Activated B cell treated with CpG ODN at 0.5 μM for 24 hours (primary cell): ENCODE results near the gene C12orf75. TPM values are rescaled to one million over a fixed set of nuclear protein-coding genes. Genes with fewer than 3 reads are reported as not detected.

ENCODE experiments used
- ATAC-seq: fragments of 200-7000 bp; cut with Tn5 transposase; one replicate; pipeline ENCODE4 v1.10.0; 2021; ENCODE audit warnings: low read depth, mild to moderate bottlenecking, moderate library complexity
- CTCF ChIA-PET: fragments of 350-600 bp; sonication (Branson Sonifier 250); formaldehyde crosslinking; loops from one replicate; lab custom pipeline; 2021; ENCODE audit warnings: antibody characterized with exemption; lab: Charles Lee
- POLR2A ChIA-PET: fragments of 350-600 bp; sonication (Branson Sonifier 250); formaldehyde crosslinking; loops from one replicate; lab custom pipeline; 2021; ENCODE audit warnings: antibody characterized with exemption; lab: Charles Lee
- DNase-seq: peaks from one replicate; pipeline ENCODE4 v3.0.0; 2022
- H3K27ac Mint-ChIP-seq: one replicate; pipeline ENCODE4 v1.8.0; 2020; ENCODE audit warnings: mixed read lengths
- H3K27me3 Mint-ChIP-seq: one replicate; pipeline ENCODE4 v1.8.0; 2021; ENCODE audit warnings: mixed read lengths
- H3K36me3 Mint-ChIP-seq: one replicate; pipeline ENCODE4 v1.8.0; 2021; ENCODE audit warnings: low read depth, mixed read lengths
- H3K4me1 Mint-ChIP-seq: one replicate; pipeline ENCODE4 v1.8.0; 2021; ENCODE audit warnings: mixed read lengths
- H3K4me3 Mint-ChIP-seq: one replicate; pipeline ENCODE4 v1.8.0; 2020; ENCODE audit warnings: mild to moderate bottlenecking, mixed read lengths
- H3K9me3 Mint-ChIP-seq: one replicate; pipeline ENCODE4 v1.8.0; 2020; ENCODE audit warnings: mixed read lengths
- intact Hi-C: fragments of 100-400 bp; cut with micrococcal nuclease; formaldehyde crosslinking; loops from one replicate; pipeline ENCODE4 v1.15.1; 2024
- total RNA-seq: library from RNA; stranded (reverse); gene quantifications from 2 replicates; pipeline ENCODE4 v1.2.3, GENCODE V29; 2022
- TF ChIP-seq, protein P1 (sequence below): fragments of 200-600 bp; IDR thresholded peaks from one replicate; pipeline ENCODE4 v1.8.0; 2022; ENCODE audit warnings: antibody characterized with exemption, mild to moderate bottlenecking

The C12orf75 gene
- total RNA-seq, 1 donor from 2014 or later, result 37.1 TPM

DNA sequence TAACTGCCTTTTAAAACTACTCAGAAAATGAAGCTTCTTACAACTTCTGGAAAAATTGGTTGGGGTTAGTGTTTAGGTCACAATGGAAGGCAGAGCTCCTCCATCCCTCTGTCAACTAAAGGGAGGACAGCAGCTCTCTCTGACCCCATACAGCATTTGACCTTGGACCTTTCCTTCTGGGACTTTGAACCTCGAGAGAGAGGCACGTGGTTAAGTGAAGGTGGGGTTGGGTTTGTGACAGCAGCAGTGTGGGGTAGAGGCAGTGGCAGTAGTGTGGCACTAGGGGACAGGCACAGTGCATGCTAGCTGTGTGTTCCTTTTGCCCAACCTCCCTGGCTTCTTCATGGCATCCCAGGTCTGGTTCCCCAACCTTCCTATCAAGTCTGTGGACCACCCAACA, 9.4 kb upstream of the C12orf75 start:
- no peaks in the 10 kb centered on the region for H3K4me1 Mint-ChIP-seq
- H3K27ac Mint-ChIP-seq, result no peak overlapping the region
- intact Hi-C loops, result loop anchor here (1.0 to 5.0 kb wide), 2 partner anchors 36 to 62 kb away; no protein-coding TSS in a partner anchor
- no peaks in the 10 kb centered on the region for H3K9me3 Mint-ChIP-seq
- ATAC-seq (peak; percentile 34), DNase-seq (no peak)
- TF ChIP-seq, protein P1, sequence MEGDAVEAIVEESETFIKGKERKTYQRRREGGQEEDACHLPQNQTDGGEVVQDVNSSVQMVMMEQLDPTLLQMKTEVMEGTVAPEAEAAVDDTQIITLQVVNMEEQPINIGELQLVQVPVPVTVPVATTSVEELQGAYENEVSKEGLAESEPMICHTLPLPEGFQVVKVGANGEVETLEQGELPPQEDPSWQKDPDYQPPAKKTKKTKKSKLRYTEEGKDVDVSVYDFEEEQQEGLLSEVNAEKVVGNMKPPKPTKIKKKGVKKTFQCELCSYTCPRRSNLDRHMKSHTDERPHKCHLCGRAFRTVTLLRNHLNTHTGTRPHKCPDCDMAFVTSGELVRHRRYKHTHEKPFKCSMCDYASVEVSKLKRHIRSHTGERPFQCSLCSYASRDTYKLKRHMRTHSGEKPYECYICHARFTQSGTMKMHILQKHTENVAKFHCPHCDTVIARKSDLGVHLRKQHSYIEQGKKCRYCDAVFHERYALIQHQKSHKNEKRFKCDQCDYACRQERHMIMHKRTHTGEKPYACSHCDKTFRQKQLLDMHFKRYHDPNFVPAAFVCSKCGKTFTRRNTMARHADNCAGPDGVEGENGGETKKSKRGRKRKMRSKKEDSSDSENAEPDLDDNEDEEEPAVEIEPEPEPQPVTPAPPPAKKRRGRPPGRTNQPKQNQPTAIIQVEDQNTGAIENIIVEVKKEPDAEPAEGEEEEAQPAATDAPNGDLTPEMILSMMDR, result no peak
- no peak overlapping the region for H3K4me3 Mint-ChIP-seq
- no peaks in the 10 kb centered on the region for H3K36me3 Mint-ChIP-seq
- POLR2A ChIA-PET, result no interaction called here
- H3K27me3 Mint-ChIP-seq, result no peaks in the 10 kb centered on the region
- CTCF ChIA-PET, result interaction anchor here (1.2 to 3.0 kb wide), 3 partner anchors 58 to 62 kb away, joined by 3 to 19 read pairs (median 5); no protein-coding TSS in a partner anchor

DNA sequence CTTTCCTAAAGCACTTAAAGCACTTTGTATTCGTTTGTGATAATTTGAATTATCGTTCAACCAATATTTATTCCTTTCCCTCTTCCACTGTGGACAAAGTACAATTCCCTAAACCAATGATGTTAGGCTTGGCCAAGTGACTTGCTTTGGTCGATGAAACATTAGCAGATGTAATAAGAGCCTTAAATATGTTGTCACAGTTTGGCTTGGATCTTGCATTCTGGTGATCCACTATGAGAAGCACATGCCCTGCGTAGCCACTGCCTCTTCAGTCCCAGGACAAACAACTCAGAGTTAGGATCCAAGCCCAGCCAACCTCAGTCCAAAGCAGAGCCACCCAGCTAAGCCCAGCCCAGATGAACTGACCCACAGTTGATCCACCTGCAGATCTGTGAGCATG, 8.4 kb upstream of the C12orf75 start:
- ChIA-PET CTCF (interaction anchor here (1.2 to 3.0 kb wide), 2 partner anchors 59 to 61 kb away, joined by 5 to 19 read pairs; no protein-coding TSS in a partner anchor), POLR2A (no interaction called here)
- peaks cover 6% of the 10 kb centered on the region for H3K4me1 Mint-ChIP-seq

DNA sequence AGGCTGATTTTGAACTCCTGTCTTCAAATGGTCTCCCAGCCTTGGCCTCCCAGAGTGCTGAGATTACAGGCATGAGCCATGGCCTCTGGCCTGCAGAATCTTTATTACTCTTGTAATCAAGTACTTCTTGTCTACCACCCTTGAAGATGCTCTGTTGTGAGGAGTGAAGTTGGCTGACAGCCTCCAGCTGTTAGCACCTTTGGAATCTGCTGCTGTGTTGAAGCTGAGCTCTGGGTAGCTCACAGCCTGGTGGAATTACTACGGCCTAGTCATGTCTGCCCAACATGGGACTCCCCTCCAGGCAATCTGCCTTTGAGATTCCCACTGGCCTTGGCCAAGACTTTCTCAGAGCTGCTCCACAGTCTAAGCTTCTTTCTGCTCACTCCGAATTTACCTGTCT, 5.8 kb upstream of the C12orf75 start:
- intact Hi-C loops, result loop anchor here (5.0 kb wide), 1 partner anchor 33 kb away; no protein-coding TSS in a partner anchor

More for the DNA sequence above, 8.4 kb upstream of the C12orf75 start:
- Mint-ChIP-seq H3K36me3 (no peaks in the 10 kb centered on the region), H3K27ac (no peak overlapping the region), H3K27me3 (no peaks in the 10 kb centered on the region), H3K4me3 (no peak overlapping the region), H3K9me3 (no peaks in the 10 kb centered on the region)
- TF ChIP-seq, protein P1, result no peak
- ATAC-seq (no peak), DNase-seq (no peak)
- intact Hi-C loops, result loop anchor here (5.0 kb wide), 1 partner anchor 35 kb away; no protein-coding TSS in a partner anchor

DNA sequence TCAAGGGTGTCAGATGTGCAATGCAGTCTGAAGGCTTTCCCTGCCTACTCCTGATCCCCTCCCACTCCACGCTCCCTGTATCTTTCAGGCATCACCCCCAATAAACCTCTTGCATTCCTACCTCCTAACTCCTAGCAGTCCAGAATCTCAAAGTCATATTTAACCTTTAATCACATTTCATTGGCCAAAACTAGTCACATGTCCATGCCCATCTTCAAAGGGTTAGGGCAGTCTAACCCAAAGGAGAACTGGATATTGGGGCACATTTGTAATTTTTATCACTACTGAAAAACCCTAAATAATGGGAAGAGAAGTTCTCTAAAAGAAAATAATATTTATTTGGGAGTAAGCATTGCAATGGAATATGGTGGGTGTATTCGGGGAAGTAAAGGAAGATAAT, 5.4 kb upstream of the C12orf75 start:
- ChIA-PET CTCF (no interaction called here), POLR2A (no interaction called here)
- Mint-ChIP-seq H3K4me3 (no peak overlapping the region), H3K27me3 (no peaks in the 10 kb centered on the region), H3K27ac (no peak overlapping the region), H3K9me3 (no peaks in the 10 kb centered on the region), H3K4me1 (peaks cover 26% of the 10 kb centered on the region), H3K36me3 (no peaks in the 10 kb centered on the region)
- intact Hi-C loops, result no loop called here
- DNase-seq (no peak), ATAC-seq (no peak)
- TF ChIP-seq, protein P1, result no peak

More for the DNA sequence above, 5.8 kb upstream of the C12orf75 start:
- POLR2A ChIA-PET, result no interaction called here
- no peak for ATAC-seq
- CTCF ChIA-PET, result no interaction called here
- Mint-ChIP-seq H3K27ac (no peak overlapping the region), H3K27me3 (no peaks in the 10 kb centered on the region), H3K9me3 (no peaks in the 10 kb centered on the region), H3K36me3 (no peaks in the 10 kb centered on the region), H3K4me3 (no peak overlapping the region), H3K4me1 (peaks cover 22% of the 10 kb centered on the region)
- no peak for DNase-seq
- TF ChIP-seq, protein P1, result no peak

DNA sequence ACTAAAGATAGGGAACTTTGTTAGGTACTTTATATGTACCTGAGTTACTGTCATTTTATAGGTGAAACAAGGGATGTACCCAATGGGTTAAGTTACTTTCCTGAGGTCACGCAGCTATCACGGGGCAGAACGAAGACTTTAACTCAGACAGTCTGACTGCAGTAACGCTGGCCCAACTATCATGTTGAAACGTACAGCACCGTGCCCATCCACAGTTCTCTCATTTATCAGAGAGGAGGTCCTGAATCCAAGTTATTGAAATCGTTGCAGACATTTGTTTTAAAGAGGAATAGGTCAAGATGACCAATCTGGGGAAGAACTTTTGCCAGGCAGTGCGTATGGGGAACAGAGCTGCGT, 587 bp upstream of the C12orf75 start:
- ATAC-seq (peak; percentile 1), DNase-seq (no peak)
- intact Hi-C loops, result loop anchor here (1.0 to 10.0 kb wide), 4 partner anchors 22 to 1045 kb away; partner anchors contain the start of gene APPL2
- no peaks in the 10 kb centered on the region for H3K36me3 Mint-ChIP-seq
- no peaks in the 10 kb centered on the region for H3K27me3 Mint-ChIP-seq
- peak overlapping the region; percentile 62 for H3K27ac Mint-ChIP-seq
- TF ChIP-seq, protein P1, result no peak
- peaks cover 46% of the 10 kb centered on the region for H3K4me1 Mint-ChIP-seq
- ChIA-PET POLR2A (interaction anchor here (0.7 to 2.1 kb wide), 3 partner anchors 29 to 222 kb away, joined by 3 to 7 read pairs (median 6); partner anchors contain the start of gene APPL2), CTCF (interaction anchor here (0.6 to 1.2 kb wide), 2 partner anchors 39 to 1774 kb away, joined by 3 read pairs; no protein-coding TSS in a partner anchor)
- H3K4me3 Mint-ChIP-seq, result peak overlapping the region; percentile 85
- H3K9me3 Mint-ChIP-seq, result no peaks in the 10 kb centered on the region
